Esophagus muscularis mucosa (tissue), 4 donors: ENCODE measurements around the gene P2RY8. TPM values are rescaled to one million over a fixed set of nuclear protein-coding genes. Genes with fewer than 3 reads are reported as not detected.

ENCODE experiments used
- DNase-seq: peaks from one replicate; pipeline ENCODE4 v3.0.0-alpha.2; 2017; ENCODE audit errors: extremely low spot score
- H3K27ac ChIP-seq, 4 donors: fragments of 200-600 bp; sonication (generic); replicated peaks in 1 of 4; 1 replicate in 3 of 4; 2 replicates in 1 of 4; pipeline ENCODE4 v1.5.1; 2016 to 2019; ENCODE audit warnings: mild to moderate bottlenecking in 1 of 4
- H3K27me3 ChIP-seq, 4 donors: fragments of 200-600 bp; sonication (generic); one replicate each; pipeline versions ENCODE4 v1.5.1 to v1.6.0; 2016 to 2019
- H3K36me3 ChIP-seq, 4 donors: fragments of 200-600 bp; sonication (generic); one replicate each; pipeline ENCODE4 v1.5.1; 2016 to 2019
- H3K4me1 ChIP-seq, 4 donors: fragments of 200-600 bp; sonication (generic); one replicate each; pipeline ENCODE4 v1.5.1; 2016 to 2019
- H3K4me3 ChIP-seq, 4 donors: fragments of 200-600 bp; sonication (generic); 1 replicate in 2 of 4; 2 replicates in 2 of 4; pipeline ENCODE4 v1.5.1; 2016 to 2019; ENCODE audit warnings: mild to moderate bottlenecking in 4 of 4, moderate library complexity in 1 of 4
- H3K9me3 ChIP-seq, 4 donors: fragments of 200-600 bp; sonication (generic); 1 replicate in 3 of 4; 2 replicates in 1 of 4; pipeline ENCODE4 v1.5.1; 2016 to 2019
- EP300 ChIP-seq: sonication (generic); formaldehyde crosslinking; IDR thresholded peaks from one replicate; pipeline ENCODE4 v1.6.1; 2017; ENCODE audit warnings: antibody characterized with exemption
- POLR2A ChIP-seq: fragments of 450-650 bp; IDR thresholded peaks from one replicate; pipeline ENCODE4 v1.6.1; 2017; ENCODE audit warnings: antibody characterized with exemption, moderate library complexity, mild to moderate bottlenecking, low read depth
- POLR2AphosphoS5 ChIP-seq, 2 donors: sonication (generic); formaldehyde crosslinking; IDR thresholded peaks; one replicate each; pipeline ENCODE4 v1.6.1; 2017; ENCODE audit warnings: antibody characterized with exemption in 2 of 2
- WGBS: methylation state at CpG from one replicate; pipeline ENCODE4 v1.1.5; 2018; 5-methylcytosine and 5-hydroxymethylcytosine counted together
- intact Hi-C: fragments of 100-400 bp; cut with DNase I; formaldehyde crosslinking; loops from one replicate; pipeline ENCODE4 v1.15.1; 2023
- total RNA-seq, 4 donors: library from RNA; depleted of rRNA; stranded (reverse); fragments of >200 nt; gene quantifications; one replicate each; pipeline versions ENCODE4 v1.1.0 to v1.2.1, GENCODE V29; 2016
- TF ChIP-seq, protein P1 (sequence below), 3 experiments: fragments of 200-600 bp in 2 of 3; fragments of 450-650 bp in 1 of 3; sonication (generic) in 2 of 3; IDR thresholded peaks; one replicate each; pipeline ENCODE4 v1.5.1; 2017 to 2019; ENCODE audit warnings: antibody characterized with exemption in 3 of 3, mild to moderate bottlenecking in 2 of 3, moderate library complexity in 1 of 3

The P2RY8 gene
- total RNA-seq, 4 donors from 2014 or later = 0.63 to 3.1 (median 1.9) TPM

DNA sequence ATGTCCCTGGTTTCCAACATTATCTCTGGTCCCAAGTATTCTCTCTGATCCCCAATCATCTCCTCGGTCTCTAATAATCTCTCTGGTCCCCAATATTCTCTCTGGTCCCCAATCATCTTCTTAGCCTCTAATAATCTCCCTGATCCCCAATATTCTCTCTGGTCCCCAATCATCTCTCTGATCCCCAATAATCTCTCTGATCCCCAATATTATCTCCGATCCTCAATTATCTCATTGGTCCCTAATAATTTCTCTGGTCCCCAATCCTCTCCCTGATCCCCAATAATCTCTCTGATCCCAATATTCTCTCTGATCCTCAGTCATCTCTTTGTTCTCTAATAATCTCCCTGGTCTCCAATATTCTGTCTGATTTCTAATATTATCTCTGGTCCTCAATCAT lies 16.6 kb downstream of the P2RY8 start:
- Histone ChIP-seq H3K27ac (no peak overlapping the region), H3K9me3 (peaks cover 0 to 4% (median 2%) of the 10 kb centered on the region in 4 donors), H3K36me3 (no peaks in the 10 kb centered on the region), H3K27me3 (peaks cover 0 to 4% (median 0%) of the 10 kb centered on the region in 4 donors), H3K4me3 (no peak overlapping the region), H3K4me1 (no peaks in the 10 kb centered on the region)
- WGBS = 61% methylated on average over 2 of the region's 2 CpGs
- no peak for DNase-seq
- intact Hi-C loops = no loop called here
- TF ChIP-seq EP300 (no peak), POLR2A (no peak), POLR2AphosphoS5 (IDR thresholded peaks at IDR 0.05) (no peak)
- TF ChIP-seq, protein P1, sequence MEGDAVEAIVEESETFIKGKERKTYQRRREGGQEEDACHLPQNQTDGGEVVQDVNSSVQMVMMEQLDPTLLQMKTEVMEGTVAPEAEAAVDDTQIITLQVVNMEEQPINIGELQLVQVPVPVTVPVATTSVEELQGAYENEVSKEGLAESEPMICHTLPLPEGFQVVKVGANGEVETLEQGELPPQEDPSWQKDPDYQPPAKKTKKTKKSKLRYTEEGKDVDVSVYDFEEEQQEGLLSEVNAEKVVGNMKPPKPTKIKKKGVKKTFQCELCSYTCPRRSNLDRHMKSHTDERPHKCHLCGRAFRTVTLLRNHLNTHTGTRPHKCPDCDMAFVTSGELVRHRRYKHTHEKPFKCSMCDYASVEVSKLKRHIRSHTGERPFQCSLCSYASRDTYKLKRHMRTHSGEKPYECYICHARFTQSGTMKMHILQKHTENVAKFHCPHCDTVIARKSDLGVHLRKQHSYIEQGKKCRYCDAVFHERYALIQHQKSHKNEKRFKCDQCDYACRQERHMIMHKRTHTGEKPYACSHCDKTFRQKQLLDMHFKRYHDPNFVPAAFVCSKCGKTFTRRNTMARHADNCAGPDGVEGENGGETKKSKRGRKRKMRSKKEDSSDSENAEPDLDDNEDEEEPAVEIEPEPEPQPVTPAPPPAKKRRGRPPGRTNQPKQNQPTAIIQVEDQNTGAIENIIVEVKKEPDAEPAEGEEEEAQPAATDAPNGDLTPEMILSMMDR (IDR thresholded peaks at IDR 0.05) = no peak

DNA sequence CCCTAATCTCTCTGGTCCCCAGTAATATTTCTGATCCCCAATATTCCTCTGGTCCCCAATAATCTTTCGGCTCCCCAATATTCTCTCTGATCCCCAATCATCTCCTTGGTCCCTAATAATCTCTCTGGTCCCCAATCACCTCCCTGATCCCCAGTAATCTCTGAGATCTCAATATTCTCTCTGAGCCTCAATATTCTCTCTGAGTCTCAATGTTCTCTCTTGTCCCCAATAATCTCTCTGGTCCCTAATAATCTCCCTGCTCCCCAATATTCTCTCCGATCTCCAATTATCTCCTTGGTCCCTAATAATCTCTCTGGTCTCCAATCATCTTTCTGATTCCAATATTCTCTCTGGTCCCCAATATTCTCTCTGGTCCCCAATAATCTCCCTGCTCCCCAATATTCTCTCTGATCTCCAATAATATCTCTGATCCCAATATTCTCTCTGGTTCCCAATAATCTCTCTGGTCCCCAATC lies 17.9 kb downstream of the P2RY8 start:
- Histone ChIP-seq H3K27ac (no peak overlapping the region), H3K9me3 (peaks cover 0 to 4% (median 2%) of the 10 kb centered on the region in 4 donors), H3K36me3 (no peaks in the 10 kb centered on the region), H3K4me1 (no peaks in the 10 kb centered on the region), H3K27me3 (peaks cover 0 to 4% (median 0%) of the 10 kb centered on the region in 4 donors), H3K4me3 (no peak overlapping the region)
- DNase-seq = no peak
- intact Hi-C loops = no loop called here
- TF ChIP-seq POLR2A = no peak
- TF ChIP-seq, protein P1 (IDR thresholded peaks at IDR 0.05) = no peak
- no peak for TF ChIP-seq EP300
- TF ChIP-seq POLR2AphosphoS5 (IDR thresholded peaks at IDR 0.05) = no peak
- WGBS = 92% methylated on average over 2 of the region's 2 CpGs

DNA sequence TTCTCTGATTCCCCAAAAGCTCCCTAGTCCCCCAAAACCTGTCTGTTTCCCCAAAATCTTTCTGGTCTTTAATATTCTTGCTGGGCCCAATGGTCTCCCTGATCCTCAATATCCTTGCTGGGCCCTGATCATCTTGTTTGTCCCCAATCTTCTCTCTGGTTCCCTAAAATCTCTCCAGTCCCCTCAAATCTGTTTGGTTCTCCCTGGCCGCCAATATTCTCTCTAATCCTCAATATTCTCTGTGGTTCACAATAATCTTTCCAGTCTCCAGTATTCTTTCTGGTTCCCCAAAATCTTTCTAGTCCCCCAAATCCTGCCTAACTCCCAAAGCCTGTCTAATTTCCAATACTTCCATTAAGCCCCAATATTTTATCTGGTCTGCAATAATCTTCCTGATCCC lies 18.5 kb downstream of the P2RY8 start:
- H3K4me1 ChIP-seq = no peaks in the 10 kb centered on the region
- peaks cover 0 to 4% (median 0%) of the 10 kb centered on the region in 4 donors for H3K27me3 ChIP-seq
- peaks cover 0 to 4% (median 3%) of the 10 kb centered on the region in 4 donors for H3K9me3 ChIP-seq
- intact Hi-C loops = no loop called here
- H3K27ac ChIP-seq = no peak overlapping the region
- DNase-seq = no peak
- no peaks in the 10 kb centered on the region for H3K36me3 ChIP-seq
- H3K4me3 ChIP-seq = no peak overlapping the region
- 86% methylated on average over 1 of the region's 1 CpG for WGBS
- TF ChIP-seq POLR2AphosphoS5 (IDR thresholded peaks at IDR 0.05) (no peak), EP300 (no peak), POLR2A (no peak)
- TF ChIP-seq, protein P1 (IDR thresholded peaks at IDR 0.05) = no peak

DNA sequence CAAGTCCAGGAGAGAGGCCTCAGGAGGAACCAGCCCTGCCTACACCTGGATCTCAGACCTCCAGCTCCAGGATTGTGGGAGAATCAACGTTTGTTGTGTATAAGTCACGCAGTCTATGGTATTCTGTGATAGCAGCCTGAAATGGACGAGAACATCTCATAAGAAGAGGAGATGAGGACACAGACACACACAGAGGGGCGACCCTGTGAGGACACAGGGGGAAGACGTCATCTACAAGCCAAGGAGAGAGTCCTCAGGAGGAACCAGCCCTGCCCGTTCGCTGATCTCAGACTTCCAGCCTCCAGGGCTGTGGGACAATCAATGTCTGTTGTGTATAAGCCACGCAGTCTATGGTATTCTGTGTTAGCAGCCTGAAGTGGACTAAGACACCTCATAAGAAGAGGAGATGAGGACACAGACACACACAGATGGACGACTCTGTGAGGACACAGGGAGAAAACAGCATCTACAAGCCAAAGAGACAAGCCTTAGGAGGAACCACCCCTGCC lies 20.3 kb downstream of the P2RY8 start:
- Histone ChIP-seq H3K36me3 (no peaks in the 10 kb centered on the region), H3K4me3 (no peak overlapping the region), H3K9me3 (peaks cover 0 to 5% (median 4%) of the 10 kb centered on the region in 4 donors), H3K27ac (no peak overlapping the region), H3K4me1 (no peaks in the 10 kb centered on the region), H3K27me3 (no peaks in the 10 kb centered on the region)
- WGBS = 71% methylated on average over 9 of the region's 9 CpGs
- TF ChIP-seq POLR2AphosphoS5 (IDR thresholded peaks at IDR 0.05) = no peak
- TF ChIP-seq EP300 = no peak
- TF ChIP-seq, protein P1 (IDR thresholded peaks at IDR 0.05) = no peak
- TF ChIP-seq POLR2A = no peak
- intact Hi-C loops = no loop called here
- DNase-seq = no peak

DNA sequence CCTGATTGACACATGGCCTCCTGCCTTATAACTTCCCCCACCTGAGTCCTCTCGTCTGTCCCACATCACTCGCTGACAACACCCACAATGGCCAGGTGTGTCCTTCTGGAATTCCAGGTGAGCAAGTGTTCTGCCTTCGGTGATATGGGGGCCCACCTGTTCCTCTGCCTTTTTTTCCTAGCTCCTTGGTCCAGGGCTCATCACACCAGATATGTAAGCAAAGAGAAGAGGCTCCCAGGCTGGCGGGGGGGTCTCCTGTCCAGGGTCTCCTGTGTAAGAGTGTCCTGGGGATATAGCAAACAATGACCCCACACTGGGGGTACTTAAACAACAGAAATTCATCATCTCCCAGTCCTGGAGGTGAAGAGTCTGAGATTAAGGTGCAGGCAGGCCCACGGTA lies 25.2 kb downstream of the P2RY8 start:
- no peaks in the 10 kb centered on the region for H3K4me1 ChIP-seq
- H3K9me3 ChIP-seq = peaks cover 0 to 5% (median 0%) of the 10 kb centered on the region in 4 donors
- no peak for TF ChIP-seq POLR2AphosphoS5 (IDR thresholded peaks at IDR 0.05)
- TF ChIP-seq EP300 = no peak
- no peak for TF ChIP-seq POLR2A
- TF ChIP-seq, protein P1 (IDR thresholded peaks at IDR 0.05) = no peak
- DNase-seq = no peak
- H3K36me3 ChIP-seq = no peaks in the 10 kb centered on the region
- peaks cover 0 to 6% (median 0%) of the 10 kb centered on the region in 4 donors for H3K27me3 ChIP-seq
- 93% methylated on average over 5 of the region's 5 CpGs for WGBS
- intact Hi-C loops = no loop called here
- H3K27ac ChIP-seq = no peak overlapping the region
- no peak overlapping the region for H3K4me3 ChIP-seq
